K562 treated with DMSO at 1 percent for 12 hours (cell line): ENCODE results near the gene PGC. TPM values are rescaled to one million over a fixed set of nuclear protein-coding genes. Genes with fewer than 3 reads are reported as not detected.

Experiments used
- total RNA-seq: library from RNA; unstranded; fragments of 300-600 nt; gene quantifications from 2 replicates; pipeline ENCODE4 v1.2.3, GENCODE V29; 2022; ENCODE audit not compliant: insufficient read depth

PGC gene
- not detected in 2 replicates for total RNA-seq

GRCh38 chr6:41747256-41748101, at the start of gene PGC:
Gene PGC, minus strand, starts transcription at chr6:41747397. Its CDS starts 63 bp downstream, at chr6:41747334.

GRCh38 chr6:41787219-41787917, 40.2 kb upstream of the PGC start, which contains the start of gene TOMM6:
Gene TOMM6, plus strand, starts transcription at chr6:41787694. Its CDS starts 4 bp downstream, at chr6:41787698.

DNA sequence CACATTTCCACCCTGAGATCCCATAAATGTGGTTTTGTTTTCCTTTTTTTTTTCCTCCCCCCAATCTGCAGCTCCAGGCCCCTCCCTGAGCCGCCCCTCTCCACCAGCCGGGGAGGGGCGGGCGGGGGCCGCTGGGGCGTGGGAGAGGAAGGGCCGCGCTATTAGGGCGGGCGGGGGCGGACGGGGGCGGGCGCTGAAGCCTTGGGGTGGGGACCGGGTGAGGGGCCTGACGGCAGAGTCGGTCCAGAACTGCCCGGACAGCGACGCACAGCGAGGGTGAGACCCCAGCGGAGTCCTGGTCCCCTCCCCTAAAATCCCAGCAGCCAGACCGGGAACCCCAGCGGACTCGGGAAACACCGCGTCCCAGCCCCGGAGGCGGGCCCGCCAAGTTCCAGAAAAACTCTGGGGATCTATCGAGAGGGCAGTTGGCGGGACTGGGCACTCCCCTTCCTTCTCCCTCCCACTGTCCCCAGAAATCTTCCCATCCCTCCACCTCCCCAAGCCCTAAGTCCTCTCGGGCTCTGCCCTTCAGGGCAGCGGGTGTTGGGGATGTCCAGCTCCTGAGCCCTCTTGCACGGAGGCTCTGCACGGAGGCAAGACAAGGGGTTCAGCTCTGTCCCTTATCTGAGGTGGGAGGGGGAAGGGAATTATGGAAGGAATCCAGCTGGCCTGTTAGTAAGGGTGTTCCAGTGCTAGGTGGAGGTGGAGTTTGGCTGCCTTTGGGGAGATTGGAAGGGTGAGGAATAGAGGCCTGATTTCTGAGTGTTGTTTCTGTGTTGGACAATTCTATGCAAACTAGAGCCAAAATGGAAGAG, 33.6 kb upstream of the PGC start, which contains the start of gene PRICKLE4:
Gene PRICKLE4, plus strand, starts transcription at position 232 of the 815 bp plus-strand sequence. CDS start 2,692 bp downstream, outside the sequence.

DNA sequence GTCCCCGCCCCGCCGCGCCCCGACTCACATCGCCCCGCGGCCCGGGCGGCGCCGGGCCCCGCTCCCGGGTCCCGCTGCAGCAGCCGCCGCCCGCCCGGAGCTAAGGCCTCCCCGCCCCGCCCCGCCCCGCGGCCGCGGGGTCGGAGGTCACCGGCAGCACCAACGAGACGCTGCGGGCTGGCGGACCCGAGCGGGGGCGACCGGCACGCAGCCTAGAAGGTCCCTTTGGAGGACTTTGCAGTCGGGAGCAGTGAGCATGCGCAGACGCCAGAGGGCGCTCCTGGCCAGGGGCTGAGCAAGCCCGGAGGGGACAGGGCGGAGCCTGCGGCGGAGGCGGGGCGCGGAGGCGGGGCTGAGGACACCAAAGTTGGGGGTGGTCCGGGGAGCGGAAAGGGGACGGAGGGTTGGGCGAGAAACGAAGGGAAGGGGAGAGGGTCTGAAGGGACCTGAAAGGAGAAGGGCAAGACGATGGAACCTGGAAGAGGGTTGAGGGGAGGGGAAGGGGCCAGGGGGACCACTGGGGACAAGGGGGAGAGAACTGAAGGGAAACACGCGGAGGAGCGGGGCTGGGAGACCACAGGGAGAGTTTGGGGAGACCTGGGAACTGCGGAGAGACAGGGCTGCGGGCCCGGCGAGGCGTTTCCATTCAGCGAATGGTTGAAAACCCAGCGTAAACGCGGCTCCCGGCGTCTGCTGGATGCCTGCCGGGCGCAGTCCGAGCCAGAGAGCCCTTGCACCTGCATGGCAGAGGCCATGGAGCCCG, 32.8 kb upstream of the PGC start, which contains the start of gene FRS3:
Gene FRS3, minus strand, starts transcription at position 113 of the 763 bp plus-strand sequence. CDS start 2,913 bp downstream, outside the sequence.

DNA sequence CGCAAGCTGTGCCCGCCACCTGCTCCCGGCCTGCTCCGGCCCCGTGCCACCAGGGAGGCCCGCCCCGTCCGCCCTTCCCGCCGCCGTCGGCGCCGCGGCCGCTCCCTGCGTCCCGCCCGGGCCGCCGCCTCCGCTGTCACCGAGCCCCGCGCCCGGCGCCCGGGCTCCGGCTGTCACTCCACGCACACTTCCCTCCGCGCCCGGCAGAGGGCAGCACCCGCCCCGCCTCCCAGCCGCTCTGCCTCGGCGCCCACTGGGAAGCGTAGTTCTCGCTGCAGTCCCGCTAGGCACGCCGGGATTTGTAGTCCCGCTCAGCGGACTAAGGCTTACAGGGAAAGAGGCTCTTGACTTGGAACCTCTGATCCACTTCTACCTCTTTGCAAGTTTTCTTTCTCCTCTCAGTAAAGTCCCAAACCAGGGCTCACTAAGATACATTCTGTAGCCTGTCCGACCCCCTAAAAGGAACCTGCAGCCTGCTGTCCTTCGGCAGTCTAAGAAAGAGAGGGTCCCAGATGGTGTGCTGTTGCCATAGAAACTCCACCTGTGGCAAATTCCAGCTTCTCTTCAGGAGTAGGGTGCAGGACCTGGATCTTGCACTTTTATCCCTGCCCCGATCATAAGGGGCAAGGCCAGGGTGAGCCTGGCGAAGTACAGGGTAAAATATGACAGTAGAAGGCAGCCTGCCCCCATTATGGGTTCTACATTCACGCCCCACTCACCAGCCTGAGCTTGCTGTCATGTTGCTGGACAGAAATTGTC, 11.6 kb downstream of the PGC start, which contains the start of gene TFEB:
Gene TFEB, minus strand, starts transcription at position 182 of the 759 bp plus-strand sequence. CDS start 44,395 bp downstream, outside the sequence.

Other genes starting within 250 kb of the PGC start
- gene FOXP4, start 201.0 kb downstream of the PGC start, total RNA-seq, result 17.7 and 47.1 TPM in 2 replicates
- not detected in 2 replicates for gene MDFI, start 108.9 kb downstream of the PGC start, total RNA-seq
- gene TFEB, start 11.8 kb downstream of the PGC start, total RNA-seq, result 4.2 and 7.7 TPM in 2 replicates
- 3.4 and 7.2 TPM in 2 replicates for gene FRS3, start 32.5 kb upstream of the PGC start, total RNA-seq
- gene PRICKLE4, start 33.4 kb upstream of the PGC start, total RNA-seq, result 1.8 and 3.0 TPM in 2 replicates
- gene TOMM6, start 40.3 kb upstream of the PGC start, total RNA-seq, result 387 and 456 TPM in 2 replicates
- 1.5 and 10.9 TPM in 2 replicates for gene USP49, start 148.0 kb upstream of the PGC start, total RNA-seq
- gene MED20, start 173.7 kb upstream of the PGC start, total RNA-seq, result 10.2 and 28.2 TPM in 2 replicates
- gene BYSL, start 174.1 kb upstream of the PGC start, total RNA-seq, result 24.3 and 28.4 TPM in 2 replicates
- 237 and 263 TPM in 2 replicates for gene CCND3, start 194.4 kb upstream of the PGC start, total RNA-seq